PC-3 (cell line): Measurements from ENCODE around the gene ACTG1. TPM values are rescaled to one million over a fixed set of nuclear protein-coding genes. Genes with fewer than 3 reads are reported as not detected.

Experiments used
- ATAC-seq: fragments of 200-7000 bp; cut with Tn5 transposase; 2 replicates; pipeline ENCODE4 v1.9.1; 2020; ENCODE audit warnings: mild to moderate bottlenecking, moderate library complexity
- BruUV-seq: library from RNA; stranded (reverse); fragments of 400-500 nt; replicated peaks from 2 replicates; lab custom pipeline; 2021; lab: Mats Ljungman, UMichigan
- CTCF ChIA-PET: fragments of 300-600 bp; sonication (Branson Sonifier 250); formaldehyde crosslinking; loops from one replicate; lab custom pipeline; 2022; ENCODE audit warnings: antibody characterized with exemption; lab: Charles Lee
- POLR2A ChIA-PET: fragments of 300-600 bp; sonication (Branson Sonifier 250); formaldehyde crosslinking; loops from one replicate; lab custom pipeline; 2022; ENCODE audit warnings: antibody characterized with exemption; ENCODE audit not compliant: unreplicated experiment; lab: Charles Lee
- DNase-seq: peaks from one replicate; pipeline ENCODE4 v3.0.0-alpha.2; 2015
- H2AFZ ChIP-seq: fragments of 300-600 bp; sonication (generic); 2 replicates; pipeline ENCODE4 v1.6.0; 2016; ENCODE audit warnings: antibody characterized with exemption, low read length
- H3F3A ChIP-seq: fragments of 300-600 bp; sonication (generic); one replicate; pipeline ENCODE4 v1.6.0; 2017; ENCODE audit warnings: antibody characterized with exemption, low read length, control low read depth, mild to moderate bottlenecking; ENCODE audit not compliant: unreplicated experiment
- H3K27ac ChIP-seq: fragments of 300-600 bp; sonication (generic); 2 replicates; pipeline ENCODE4 v1.5.1; 2016; ENCODE audit warnings: mild to moderate bottlenecking, low read length
- H3K27me3 ChIP-seq: fragments of 300-600 bp; sonication (generic); 2 replicates; pipeline ENCODE4 v1.6.1; 2016; ENCODE audit warnings: low read length, mixed read lengths
- H3K36me3 ChIP-seq: fragments of 300-600 bp; sonication (generic); 2 replicates; pipeline ENCODE4 v1.6.1; 2016; ENCODE audit warnings: low read depth, mixed run types, low read length, mixed read lengths
- H3K4me1 ChIP-seq: fragments of 300-600 bp; sonication (generic); 2 replicates; pipeline ENCODE4 v1.5.1; 2016; ENCODE audit warnings: low read length; ENCODE audit not compliant: insufficient read depth
- H3K4me2 ChIP-seq: fragments of 300-600 bp; sonication (generic); 2 replicates; pipeline ENCODE4 v1.6.0; 2016; ENCODE audit warnings: low read length
- H3K4me3 ChIP-seq: fragments of 300-600 bp; sonication (generic); 2 replicates; pipeline ENCODE4 v1.5.1; 2016; ENCODE audit warnings: mild to moderate bottlenecking, low read length, mixed read lengths
- H3K79me2 ChIP-seq: fragments of 300-600 bp; sonication (generic); 2 replicates; pipeline ENCODE4 v1.6.1; 2017; ENCODE audit warnings: low read length, mixed read lengths
- H3K9ac ChIP-seq: fragments of 300-600 bp; sonication (generic); 2 replicates; pipeline ENCODE4 v1.6.0; 2016; ENCODE audit warnings: mild to moderate bottlenecking, low read length
- H3K9me2 ChIP-seq: fragments of 300-600 bp; sonication (generic); replicated peaks from 2 replicates; pipeline ENCODE4 v1.6.1; 2016; ENCODE audit warnings: mixed run types, low read length, mixed read lengths
- H3K9me3 ChIP-seq: fragments of 300-600 bp; sonication (generic); 2 replicates; pipeline ENCODE4 v1.6.1; 2016; ENCODE audit warnings: low read length, mixed read lengths
- H4K20me1 ChIP-seq: fragments of 300-600 bp; sonication (generic); 2 replicates; pipeline ENCODE4 v1.6.1; 2016; ENCODE audit warnings: low read length, mixed read lengths
- EZH2 ChIP-seq: fragments of 300-600 bp; sonication (generic); IDR thresholded peaks from one replicate; pipeline ENCODE4 v1.6.1; 2017; ENCODE audit warnings: antibody characterized with exemption, mild to moderate bottlenecking, low read length; ENCODE audit not compliant: unreplicated experiment
- EZH2phosphoT487 ChIP-seq: fragments of 300-600 bp; sonication (generic); IDR thresholded peaks from 2 replicates; pipeline ENCODE4 v1.6.1; 2018; ENCODE audit warnings: mild to moderate bottlenecking, antibody characterized with exemption, low read length, borderline replicate concordance
- intact Hi-C: fragments of 100-400 bp; cut with micrococcal nuclease; formaldehyde crosslinking; loops from 2 replicates; pipeline ENCODE4 v1.9.0; 2023
- total RNA-seq: library from RNA; depleted of rRNA; stranded (reverse); fragments of >200 nt; gene quantifications from 2 replicates; pipeline ENCODE4 v1.2.3, GENCODE V29; 2014
- TF ChIP-seq, protein P1 (sequence below): fragments of 300-600 bp; sonication (generic); conservative IDR thresholded peaks from 2 replicates; pipeline ENCODE4 v1.5.1; 2017; ENCODE audit warnings: antibody characterized with exemption, low read depth, mild to moderate bottlenecking, low read length

ACTG1 gene
- total RNA-seq, 1 experiment from 2014 or later = 4,503 TPM

- no peak overlapping the region for H3K4me2 ChIP-seq
- no peak for TF ChIP-seq EZH2phosphoT487
- TF ChIP-seq EZH2 = no peak
- TF ChIP-seq, protein P1, sequence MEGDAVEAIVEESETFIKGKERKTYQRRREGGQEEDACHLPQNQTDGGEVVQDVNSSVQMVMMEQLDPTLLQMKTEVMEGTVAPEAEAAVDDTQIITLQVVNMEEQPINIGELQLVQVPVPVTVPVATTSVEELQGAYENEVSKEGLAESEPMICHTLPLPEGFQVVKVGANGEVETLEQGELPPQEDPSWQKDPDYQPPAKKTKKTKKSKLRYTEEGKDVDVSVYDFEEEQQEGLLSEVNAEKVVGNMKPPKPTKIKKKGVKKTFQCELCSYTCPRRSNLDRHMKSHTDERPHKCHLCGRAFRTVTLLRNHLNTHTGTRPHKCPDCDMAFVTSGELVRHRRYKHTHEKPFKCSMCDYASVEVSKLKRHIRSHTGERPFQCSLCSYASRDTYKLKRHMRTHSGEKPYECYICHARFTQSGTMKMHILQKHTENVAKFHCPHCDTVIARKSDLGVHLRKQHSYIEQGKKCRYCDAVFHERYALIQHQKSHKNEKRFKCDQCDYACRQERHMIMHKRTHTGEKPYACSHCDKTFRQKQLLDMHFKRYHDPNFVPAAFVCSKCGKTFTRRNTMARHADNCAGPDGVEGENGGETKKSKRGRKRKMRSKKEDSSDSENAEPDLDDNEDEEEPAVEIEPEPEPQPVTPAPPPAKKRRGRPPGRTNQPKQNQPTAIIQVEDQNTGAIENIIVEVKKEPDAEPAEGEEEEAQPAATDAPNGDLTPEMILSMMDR = no peak
- intact Hi-C loops = loop anchor here (2.0 kb wide), 1 partner anchor 43 kb away; no protein-coding TSS in a partner anchor
- H3K9me3 ChIP-seq = no peaks in the 10 kb centered on the region
- no TSS peak for BruUV-seq
- ATAC-seq (no peak), DNase-seq (no peak)
- H3K27me3 ChIP-seq = no peaks in the 10 kb centered on the region
- no peaks in the 10 kb centered on the region for H3F3A ChIP-seq
- ChIA-PET POLR2A (no interaction called here), CTCF (no interaction called here)
- H4K20me1 ChIP-seq = 0 out of 2 replicates have a peak, but pooled peaks cover 3% of the 10 kb centered on the region
- H2AFZ ChIP-seq = no peak overlapping the region
- no peaks in the 10 kb centered on the region for H3K9me2 ChIP-seq
- H3K9ac ChIP-seq = no peak overlapping the region
- no peak overlapping the region for H3K27ac ChIP-seq
- peaks cover 45% of the 10 kb centered on the region for H3K36me3 ChIP-seq
- H3K79me2 ChIP-seq = no peaks in the 10 kb centered on the region
- peaks cover 46% of the 10 kb centered on the region for H3K4me1 ChIP-seq
- H3K4me3 ChIP-seq = no peak overlapping the region
These were observed 44.9 kb upstream of the ACTG1 start for GRCh38 chr17:81557276-81558114.

DNA sequence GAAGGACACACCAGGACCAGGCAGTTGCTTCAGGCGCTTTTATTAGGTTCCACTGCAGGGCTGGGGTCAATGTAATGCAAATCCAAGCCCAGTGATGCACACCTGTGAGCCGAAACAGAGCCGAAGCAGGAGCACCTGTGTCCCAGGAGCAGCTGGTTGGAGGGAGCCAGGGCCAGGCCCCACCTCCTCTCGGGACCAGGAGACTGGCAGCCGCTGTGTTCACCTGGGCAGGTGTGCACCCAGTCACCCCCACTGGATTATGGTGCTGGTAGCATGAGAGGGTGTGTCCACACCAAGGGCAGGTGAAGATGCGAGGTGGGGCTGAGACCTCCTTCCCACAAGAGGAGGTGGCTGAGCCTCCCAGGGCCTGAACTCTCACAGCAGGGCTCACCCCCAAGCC is 44.3 kb upstream of the ACTG1 start:
- Histone ChIP-seq H3K4me1 (peaks cover 44% of the 10 kb centered on the region), H3K36me3 (peaks cover 39% of the 10 kb centered on the region), H3F3A (no peaks in the 10 kb centered on the region), H2AFZ (no peak overlapping the region), H3K27me3 (no peaks in the 10 kb centered on the region), H3K9me3 (no peaks in the 10 kb centered on the region), H4K20me1 (0 out of 2 replicates have a peak, but pooled peaks cover 3% of the 10 kb centered on the region), H3K9ac (no peak overlapping the region), H3K27ac (no peak overlapping the region), H3K9me2 (no peaks in the 10 kb centered on the region), H3K4me3 (no peak overlapping the region), H3K4me2 (no peak overlapping the region), H3K79me2 (peaks cover 2% of the 10 kb centered on the region)
- DNase-seq = no peak
- intact Hi-C loops = loop anchor here (2.0 kb wide), 1 partner anchor 44 kb away; no protein-coding TSS in a partner anchor
- no TSS peak for BruUV-seq
- ATAC-seq = no peak
- CTCF ChIA-PET = no interaction called here
- POLR2A ChIA-PET = no interaction called here
- TF ChIP-seq EZH2 (no peak), EZH2phosphoT487 (no peak)
- TF ChIP-seq, protein P1 = no peak
